GM10847 (cell line): ENCODE data around the gene C7.

Source experiments
- POLR2A ChIP-seq: IDR thresholded peaks from 2 replicates; pipeline ENCODE4 v1.6.1; 2011; ENCODE audit not compliant: insufficient read length; ENCODE audit errors: extremely low read depth

C7 gene

GRCh38 chr5:41010572-41010971 is 101.3 kb downstream of the C7 start:
- no peak for TF ChIP-seq POLR2A

- TF ChIP-seq POLR2A = no peak
Observed at GRCh38 chr5:41012318-41012717, 103.0 kb downstream of the C7 start.
